ENCODE results near the gene THRA. TPM values are rescaled to one million over a fixed set of nuclear protein-coding genes. Genes with fewer than 3 reads are reported as not detected.

Gene THRA
- total RNA-seq, 1 experiment from 2014 or later = 10.1 TPM

DNA sequence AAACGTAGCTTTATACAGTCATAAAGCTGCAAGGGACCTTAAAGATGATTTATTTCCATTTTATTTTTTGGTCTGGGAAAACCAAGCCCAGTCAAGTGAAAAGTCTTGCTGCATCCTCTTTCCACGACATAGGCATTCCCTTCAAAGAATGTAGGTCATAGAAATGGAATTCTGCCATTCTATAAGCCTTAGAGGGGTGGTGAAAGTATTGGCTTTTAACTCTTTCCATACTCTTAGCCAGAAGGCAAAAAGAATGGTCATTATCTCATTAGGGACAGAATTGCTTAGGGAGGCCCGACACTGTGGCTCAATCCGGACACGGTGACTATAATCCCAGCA, 51.1 kb downstream of the THRA start:
- no peaks in the 10 kb centered on the region for H4K20me1 ChIP-seq (ENCODE audit: control insufficient read depth, insufficient read depth, insufficient read length)
- no peaks in the 10 kb centered on the region for H3K9me3 ChIP-seq (ENCODE audit: control insufficient read depth, low read depth, low read length)
- TF ChIP-seq, protein P1, sequence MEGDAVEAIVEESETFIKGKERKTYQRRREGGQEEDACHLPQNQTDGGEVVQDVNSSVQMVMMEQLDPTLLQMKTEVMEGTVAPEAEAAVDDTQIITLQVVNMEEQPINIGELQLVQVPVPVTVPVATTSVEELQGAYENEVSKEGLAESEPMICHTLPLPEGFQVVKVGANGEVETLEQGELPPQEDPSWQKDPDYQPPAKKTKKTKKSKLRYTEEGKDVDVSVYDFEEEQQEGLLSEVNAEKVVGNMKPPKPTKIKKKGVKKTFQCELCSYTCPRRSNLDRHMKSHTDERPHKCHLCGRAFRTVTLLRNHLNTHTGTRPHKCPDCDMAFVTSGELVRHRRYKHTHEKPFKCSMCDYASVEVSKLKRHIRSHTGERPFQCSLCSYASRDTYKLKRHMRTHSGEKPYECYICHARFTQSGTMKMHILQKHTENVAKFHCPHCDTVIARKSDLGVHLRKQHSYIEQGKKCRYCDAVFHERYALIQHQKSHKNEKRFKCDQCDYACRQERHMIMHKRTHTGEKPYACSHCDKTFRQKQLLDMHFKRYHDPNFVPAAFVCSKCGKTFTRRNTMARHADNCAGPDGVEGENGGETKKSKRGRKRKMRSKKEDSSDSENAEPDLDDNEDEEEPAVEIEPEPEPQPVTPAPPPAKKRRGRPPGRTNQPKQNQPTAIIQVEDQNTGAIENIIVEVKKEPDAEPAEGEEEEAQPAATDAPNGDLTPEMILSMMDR (conservative IDR thresholded peaks at IDR 0.05) = no peak
- no peak overlapping the region for H3K56ac ChIP-seq (ENCODE audit: insufficient read length, low read depth, low read length)
- no peak overlapping the region for H2AFZ ChIP-seq (ENCODE audit: low read length)
- no peak overlapping the region for H2BK20ac ChIP-seq (ENCODE audit: low read depth, low read length, poor library complexity, severe bottlenecking)
- H3K36me3 Mint-ChIP-seq (ENCODE audit: insufficient read depth in 1 of 3, low read depth in 3 of 3) = peaks cover 0 to under 1% (median 0%) of the 10 kb centered on the region in 3 experiments; a peak in 3 of 7 replicates
- no peak overlapping the region for H3T11ph ChIP-seq (ENCODE audit: low read length)
- H3K4ac ChIP-seq (ENCODE audit: low read depth, low read length) = no peak overlapping the region
- H3K18ac ChIP-seq (ENCODE audit: insufficient read length, low read depth, low read length) = no peak overlapping the region
- no peak overlapping the region for H4K8ac ChIP-seq (replicated peaks; ENCODE audit: insufficient read length, low read depth, low read length)
- peak overlapping the region; percentile 98 to 99 (median 99) for H3K27ac Mint-ChIP-seq
- H3K27me3 Mint-ChIP-seq (ENCODE audit: low read depth) = no peaks in the 10 kb centered on the region; the same call in none of the 2 replicates
- no peak for DNase-seq
- no peaks in the 10 kb centered on the region; a peak in 2 of 5 replicates for H3K9me3 Mint-ChIP-seq
- no peak overlapping the region; the same call in 1 of the 2 replicates for H3K14ac ChIP-seq (ENCODE audit: insufficient read depth, low read length)
- no CpG with 5 or more reads among the region's 5 CpGs for WGBS (ENCODE audit: extremely low coverage, insufficient read length, low lambda C conversion rate)
- no peaks in the 10 kb centered on the region for H3K27me3 ChIP-seq (ENCODE audit: insufficient read depth, low read length)
- no peak overlapping the region for H4K91ac ChIP-seq (ENCODE audit: insufficient read length, low read depth, low read length)
- no peaks in the 10 kb centered on the region for H3K23me2 ChIP-seq (ENCODE audit: insufficient read length, low read depth, low read length, poor library complexity, severe bottlenecking)
- no peaks in the 10 kb centered on the region for H3K79me2 ChIP-seq (ENCODE audit: insufficient read depth, low read length)
- peak overlapping the region; percentile 48 for H3K9ac ChIP-seq (ENCODE audit: extremely low read depth, insufficient read length, low read length)
- no peak overlapping the region for H3K23ac ChIP-seq (ENCODE audit: insufficient read length, low read depth, low read length)
- peak overlapping the region; percentile 40 for H3K4me2 ChIP-seq (ENCODE audit: insufficient read depth, insufficient read length, low read length)
- H3K4me1 ChIP-seq (ENCODE audit: insufficient read depth, low read length) = peaks cover 15% of the 10 kb centered on the region; the same call in 1 of the 2 replicates
- peaks cover 62 to 67% of the 10 kb centered on the region in 2 experiments for H3K4me1 Mint-ChIP-seq
- H3K79me1 ChIP-seq (ENCODE audit: insufficient read depth, low read depth, low read length, poor library complexity, severe bottlenecking) = no peaks in the 10 kb centered on the region
- H3K4me3 Mint-ChIP-seq = peak overlapping the region; percentile 60 to 73; a peak in 3 of 5 replicates
- H2BK12ac ChIP-seq (ENCODE audit: insufficient read length, low read depth, low read length) = no peak overlapping the region
- no peak overlapping the region for H2BK15ac ChIP-seq (ENCODE audit: low read depth, low read length)
- no peak overlapping the region for H2AK5ac ChIP-seq (ENCODE audit: insufficient read length, low read length)
- peak overlapping the region; percentile 9 for H4K5ac ChIP-seq (ENCODE audit: insufficient read length, low read depth, low read length)
- H2BK120ac ChIP-seq (ENCODE audit: low read depth, low read length, poor library complexity, severe bottlenecking) = no peak overlapping the region
- H2BK5ac ChIP-seq (ENCODE audit: insufficient read length, low read length) = no peak overlapping the region
- H3K27ac ChIP-seq (ENCODE audit: insufficient read length, low read depth, low read length) = peak overlapping the region; percentile 15
